ENCODE measurements around the gene AOPEP.

Gene AOPEP

DNA sequence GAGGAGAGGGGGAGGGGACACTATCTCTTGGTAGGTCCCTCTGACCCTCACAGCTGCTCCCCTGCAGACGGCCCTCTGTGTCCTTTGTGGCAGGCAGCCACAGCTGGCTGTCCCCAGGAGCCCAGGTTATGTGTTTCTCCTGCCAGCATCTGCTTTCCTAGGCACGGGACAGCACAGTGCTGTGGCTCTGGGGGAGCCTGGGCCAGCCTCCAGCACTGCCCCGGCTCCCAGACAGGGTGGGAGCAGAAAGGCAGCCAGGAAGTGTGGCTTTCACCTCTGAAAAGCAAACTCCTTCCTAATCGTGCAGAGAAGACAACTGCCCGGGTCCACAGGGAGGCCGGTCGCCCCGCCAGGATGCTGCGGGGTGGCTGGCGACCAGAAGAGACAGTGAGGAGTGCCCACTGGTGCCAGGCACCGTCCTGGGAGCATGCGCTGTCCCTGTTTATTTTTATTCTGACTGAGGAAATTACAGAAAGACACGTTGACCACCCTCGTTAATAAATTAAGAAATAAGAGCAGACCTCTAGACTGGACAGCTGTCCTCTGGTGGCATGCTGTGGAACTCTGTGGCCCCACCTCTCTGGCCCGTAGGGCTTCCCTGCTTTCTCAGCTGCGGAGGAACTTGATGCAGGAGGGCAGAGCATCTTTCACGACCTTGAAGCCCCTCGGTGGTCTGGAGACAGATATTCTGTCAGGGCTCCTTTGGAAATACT lies 350.7 kb downstream of the AOPEP start:
- Histone ChIP-seq H3K4me3 (replicated peaks; ENCODE audit: low read depth, low read length) (no peak overlapping the region), H3K27me3 (replicated peaks; ENCODE audit: control insufficient read depth, insufficient read depth, low read length) (no peaks in the 10 kb centered on the region), H3K36me3 (ENCODE audit: control insufficient read depth, insufficient read depth, low read length) (peaks cover 2% of the 10 kb centered on the region)
- DNase-seq (ENCODE audit: extremely low read depth, insufficient read length) = no peak
- TF ChIP-seq, protein P1, sequence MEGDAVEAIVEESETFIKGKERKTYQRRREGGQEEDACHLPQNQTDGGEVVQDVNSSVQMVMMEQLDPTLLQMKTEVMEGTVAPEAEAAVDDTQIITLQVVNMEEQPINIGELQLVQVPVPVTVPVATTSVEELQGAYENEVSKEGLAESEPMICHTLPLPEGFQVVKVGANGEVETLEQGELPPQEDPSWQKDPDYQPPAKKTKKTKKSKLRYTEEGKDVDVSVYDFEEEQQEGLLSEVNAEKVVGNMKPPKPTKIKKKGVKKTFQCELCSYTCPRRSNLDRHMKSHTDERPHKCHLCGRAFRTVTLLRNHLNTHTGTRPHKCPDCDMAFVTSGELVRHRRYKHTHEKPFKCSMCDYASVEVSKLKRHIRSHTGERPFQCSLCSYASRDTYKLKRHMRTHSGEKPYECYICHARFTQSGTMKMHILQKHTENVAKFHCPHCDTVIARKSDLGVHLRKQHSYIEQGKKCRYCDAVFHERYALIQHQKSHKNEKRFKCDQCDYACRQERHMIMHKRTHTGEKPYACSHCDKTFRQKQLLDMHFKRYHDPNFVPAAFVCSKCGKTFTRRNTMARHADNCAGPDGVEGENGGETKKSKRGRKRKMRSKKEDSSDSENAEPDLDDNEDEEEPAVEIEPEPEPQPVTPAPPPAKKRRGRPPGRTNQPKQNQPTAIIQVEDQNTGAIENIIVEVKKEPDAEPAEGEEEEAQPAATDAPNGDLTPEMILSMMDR (IDR thresholded peaks at IDR 0.05; ENCODE audit: insufficient read depth, low read length, poor library complexity, severe bottlenecking) = no peak

DNA sequence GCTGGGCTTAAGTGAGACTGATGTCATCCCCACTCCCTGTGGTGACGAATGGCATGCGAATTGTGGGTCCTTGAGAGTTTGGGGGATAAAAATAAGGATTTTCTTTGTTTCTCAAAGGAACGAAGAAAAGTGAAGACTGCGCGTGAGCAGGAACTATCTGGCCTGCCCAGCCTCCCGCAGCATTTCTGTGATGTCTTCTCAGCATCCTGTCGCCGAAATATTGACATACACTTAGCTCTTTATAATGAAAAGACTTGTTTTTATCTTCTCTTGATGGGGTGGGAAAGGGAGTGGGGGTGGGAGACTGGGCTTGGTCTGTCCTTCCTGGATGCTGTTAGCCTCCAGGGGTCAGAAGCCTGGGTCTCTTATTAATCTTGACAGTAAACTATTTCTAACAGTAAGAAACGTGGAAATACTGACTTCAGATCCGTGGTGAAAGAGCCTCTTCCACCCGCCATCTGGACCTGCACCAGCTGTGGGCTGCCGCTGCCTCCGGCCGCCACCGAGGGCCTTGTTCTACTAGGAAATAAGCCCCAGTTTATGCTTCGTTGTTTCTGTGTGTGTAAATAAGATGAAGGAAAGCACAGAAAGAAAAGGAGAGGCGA lies 351.4 kb downstream of the AOPEP start:
- Histone ChIP-seq H3K36me3 (ENCODE audit: control insufficient read depth, insufficient read depth, low read length) (peaks cover 4% of the 10 kb centered on the region), H3K4me3 (replicated peaks; ENCODE audit: low read depth, low read length) (no peak overlapping the region), H3K27me3 (replicated peaks; ENCODE audit: control insufficient read depth, insufficient read depth, low read length) (no peaks in the 10 kb centered on the region)
- DNase-seq (ENCODE audit: extremely low read depth, insufficient read length) = no peak
- TF ChIP-seq, protein P1 (IDR thresholded peaks at IDR 0.05; ENCODE audit: insufficient read depth, low read length, poor library complexity, severe bottlenecking) = no peak

DNA sequence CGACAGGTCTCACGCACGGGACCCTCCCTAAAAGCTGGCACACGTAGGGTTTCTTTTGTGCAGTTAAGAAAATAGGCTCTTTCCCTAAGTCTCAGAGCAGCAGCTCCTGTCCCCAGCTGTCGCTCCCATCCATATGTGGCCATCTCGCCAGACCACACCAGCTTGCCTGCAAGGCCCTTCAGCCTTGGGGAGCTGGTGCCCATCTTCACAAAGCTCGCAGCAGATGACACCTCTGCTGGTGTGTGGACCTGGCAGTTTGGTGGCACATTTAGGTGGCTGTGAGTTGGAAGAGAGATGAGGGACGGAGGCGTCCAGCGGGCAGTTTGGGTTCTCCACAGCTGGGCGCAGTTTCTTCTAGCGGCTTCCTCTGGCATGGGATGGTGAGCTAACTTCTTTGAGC lies 352.0 kb downstream of the AOPEP start:
- TF ChIP-seq, protein P1 (IDR thresholded peaks at IDR 0.05; ENCODE audit: insufficient read depth, low read length, poor library complexity, severe bottlenecking) = no peak
- H3K4me3 ChIP-seq (replicated peaks; ENCODE audit: low read depth, low read length) = no peak overlapping the region

DNA sequence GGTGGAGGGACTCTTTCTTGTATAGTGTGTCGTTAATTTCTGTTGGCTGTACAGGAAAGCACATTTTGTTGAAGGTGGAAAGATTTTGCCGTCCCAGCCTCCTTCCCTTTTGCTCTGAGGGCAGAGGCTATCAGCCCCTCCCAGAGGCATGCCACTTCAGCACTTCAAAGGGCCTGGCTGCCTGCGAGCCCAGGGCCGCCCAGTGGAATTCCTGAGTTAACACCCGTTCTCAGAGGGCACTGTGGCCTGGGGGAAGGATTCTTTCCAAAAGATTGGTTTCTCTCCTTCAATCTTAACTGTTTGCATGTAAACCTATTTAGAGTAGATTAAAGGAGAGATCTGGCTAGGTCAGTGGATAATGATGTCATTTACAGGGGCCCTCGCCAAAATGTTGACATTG lies 352.4 kb downstream of the AOPEP start:
- TF ChIP-seq, protein P1 (IDR thresholded peaks at IDR 0.05; ENCODE audit: insufficient read depth, low read length, poor library complexity, severe bottlenecking) = no peak
- no peak for DNase-seq (ENCODE audit: extremely low read depth, insufficient read length)

More for the DNA sequence above, 352.0 kb downstream of the AOPEP start:
- Histone ChIP-seq H3K36me3 (ENCODE audit: control insufficient read depth, insufficient read depth, low read length) (peaks cover 4% of the 10 kb centered on the region), H3K27me3 (replicated peaks; ENCODE audit: control insufficient read depth, insufficient read depth, low read length) (no peaks in the 10 kb centered on the region)
- DNase-seq (ENCODE audit: extremely low read depth, insufficient read length) = no peak

DNA sequence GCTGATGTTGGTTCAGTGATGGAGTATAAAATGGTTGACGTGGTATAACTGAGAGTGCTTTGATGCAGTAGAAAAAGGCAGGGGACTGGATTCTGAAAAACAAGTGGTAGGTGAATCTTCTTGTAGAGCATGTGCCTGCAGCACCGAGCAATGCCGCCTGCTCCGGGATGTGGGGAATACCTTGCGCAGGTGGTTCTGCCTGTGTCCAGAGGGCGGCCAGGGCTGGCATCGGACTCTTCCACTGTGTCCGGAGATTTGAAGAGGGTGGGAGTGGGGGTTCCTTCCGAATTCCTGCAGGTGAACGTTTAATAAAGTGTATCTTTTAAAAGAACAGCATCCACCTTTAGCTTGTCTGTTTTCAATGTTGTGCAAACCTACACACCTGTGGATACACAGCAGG lies 353.0 kb downstream of the AOPEP start:
- Histone ChIP-seq H3K4me3 (replicated peaks; ENCODE audit: low read depth, low read length) (no peak overlapping the region), H3K36me3 (ENCODE audit: control insufficient read depth, insufficient read depth, low read length) (peaks cover 4% of the 10 kb centered on the region), H3K27me3 (replicated peaks; ENCODE audit: control insufficient read depth, insufficient read depth, low read length) (no peaks in the 10 kb centered on the region)
- TF ChIP-seq, protein P1 (IDR thresholded peaks at IDR 0.05; ENCODE audit: insufficient read depth, low read length, poor library complexity, severe bottlenecking) = no peak
- no peak for DNase-seq (ENCODE audit: extremely low read depth, insufficient read length)

More for the DNA sequence above, 352.4 kb downstream of the AOPEP start:
- Histone ChIP-seq H3K36me3 (ENCODE audit: control insufficient read depth, insufficient read depth, low read length) (peaks cover 4% of the 10 kb centered on the region), H3K4me3 (replicated peaks; ENCODE audit: low read depth, low read length) (no peak overlapping the region), H3K27me3 (replicated peaks; ENCODE audit: control insufficient read depth, insufficient read depth, low read length) (no peaks in the 10 kb centered on the region)

All from GM06990 (cell line).